ENCODE results near the gene MGLL.

The MGLL gene

GRCh38 chr3:127762077-127762786, 60.1 kb downstream of the MGLL start:
- TF ChIP-seq CTCF (IDR thresholded peaks at IDR 0.05; ENCODE audit: control insufficient read depth, extremely low read depth, insufficient read depth) = no peak
- no peak for DNase-seq (ENCODE audit: low read depth)
- no peak overlapping the region for H3K4me3 ChIP-seq (ENCODE audit: low read depth, low read length)

GRCh38 chr3:127761441-127761801, 60.9 kb downstream of the MGLL start:
- TF ChIP-seq CTCF (IDR thresholded peaks at IDR 0.05; ENCODE audit: control insufficient read depth, extremely low read depth, insufficient read depth) = no peak
- no peak overlapping the region for H3K4me3 ChIP-seq (ENCODE audit: low read depth, low read length)
- no peak for DNase-seq (ENCODE audit: low read depth)

- no peak overlapping the region for H3K4me3 ChIP-seq (ENCODE audit: low read depth, low read length)
- TF ChIP-seq CTCF (IDR thresholded peaks at IDR 0.05; ENCODE audit: control insufficient read depth, extremely low read depth, insufficient read depth) = no peak
- no peak for DNase-seq (ENCODE audit: low read depth)
These were observed 61.4 kb downstream of the MGLL start for GRCh38 chr3:127760791-127761440.

DNA sequence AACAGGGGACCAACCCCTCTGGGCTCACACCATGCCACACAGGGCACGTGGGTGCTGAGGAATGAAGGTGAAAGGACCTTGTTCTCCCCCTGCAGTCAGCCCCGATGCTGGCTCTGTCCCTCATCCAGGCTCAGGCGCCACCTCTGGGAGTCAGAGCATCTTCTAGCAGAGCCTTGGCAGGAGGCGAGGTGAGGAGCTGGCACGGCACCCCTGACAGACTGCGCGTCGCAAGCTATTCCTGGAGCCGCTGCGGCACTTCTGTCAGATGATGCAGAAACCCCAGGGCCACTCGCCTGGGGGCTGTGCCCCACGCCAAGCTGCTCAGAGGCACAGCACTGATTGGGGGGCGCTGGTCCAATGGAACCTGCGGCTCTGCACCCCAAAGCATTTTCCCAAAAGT, 62.0 kb downstream of the MGLL start:
- H3K4me3 ChIP-seq (ENCODE audit: low read depth, low read length) = no peak overlapping the region
- DNase-seq (ENCODE audit: low read depth) = no peak
- TF ChIP-seq CTCF (IDR thresholded peaks at IDR 0.05; ENCODE audit: control insufficient read depth, extremely low read depth, insufficient read depth) = no peak

DNA sequence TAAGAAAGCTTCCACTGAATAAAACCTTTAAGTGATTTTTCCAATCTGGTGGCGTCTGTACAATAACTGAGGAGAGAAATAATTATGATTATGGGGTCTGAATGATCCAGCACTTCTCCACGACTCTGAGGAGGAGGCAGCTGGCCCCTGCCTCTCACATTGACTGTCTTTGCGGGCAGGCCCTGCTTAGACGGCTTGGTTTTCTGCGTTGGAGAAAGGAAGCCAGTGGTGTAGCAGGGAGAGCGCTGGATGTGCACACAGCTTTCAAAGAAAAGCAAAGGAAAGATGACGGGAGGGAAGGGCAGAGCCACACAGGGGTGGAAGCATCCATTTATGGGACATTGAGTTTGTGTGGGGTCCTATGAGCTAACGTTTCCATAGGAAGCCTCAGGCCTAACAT, 62.5 kb downstream of the MGLL start:
- DNase-seq (ENCODE audit: low read depth) = no peak

GRCh38 chr3:127758013-127758412, 64.3 kb downstream of the MGLL start:
- no peak overlapping the region for H3K4me3 ChIP-seq (ENCODE audit: low read depth, low read length)
- no peak for DNase-seq (ENCODE audit: low read depth)
- TF ChIP-seq CTCF (IDR thresholded peaks at IDR 0.05; ENCODE audit: control insufficient read depth, extremely low read depth, insufficient read depth) = no peak

More for the DNA sequence above, 62.5 kb downstream of the MGLL start:
- H3K4me3 ChIP-seq (ENCODE audit: low read depth, low read length) = no peak overlapping the region
- TF ChIP-seq CTCF (IDR thresholded peaks at IDR 0.05; ENCODE audit: control insufficient read depth, extremely low read depth, insufficient read depth) = no peak

DNA sequence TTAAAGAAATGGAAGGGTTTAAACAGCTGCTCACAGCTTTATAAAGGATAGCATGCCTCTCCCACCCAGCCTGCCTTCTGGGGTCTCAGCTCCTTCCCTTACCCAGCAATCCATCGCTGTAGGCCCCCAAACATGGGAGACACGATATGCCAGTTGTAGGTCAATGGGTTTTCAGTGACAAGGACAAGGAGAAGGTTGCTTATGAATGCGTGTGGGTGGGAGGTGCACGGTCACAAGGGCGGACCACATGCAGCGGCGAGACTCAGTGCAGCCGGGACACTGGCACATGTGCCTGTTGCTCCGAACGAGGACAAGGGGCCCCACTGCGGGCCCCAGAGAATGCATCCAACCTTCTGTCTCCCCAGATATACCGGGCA, 67.0 kb downstream of the MGLL start:
- no peak for TF ChIP-seq CTCF (IDR thresholded peaks at IDR 0.05; ENCODE audit: control insufficient read depth, extremely low read depth, insufficient read depth)
- no peak for DNase-seq (ENCODE audit: low read depth)
- no peak overlapping the region for H3K4me3 ChIP-seq (ENCODE audit: low read depth, low read length)

All from LNCaP clone FGC (cell line).